GM18502 (cell line): Measurements from ENCODE around the gene MINDY4.

ENCODE experiments used
- ATAC-seq: cut with Tn5 transposase; IDR thresholded peaks from one replicate; pipeline ENCODE4 v1.9.1; 2021; ENCODE audit warnings: mild to moderate bottlenecking; ENCODE audit not compliant: unreplicated experiment, poor library complexity

The MINDY4 gene

GRCh38 chr7:30894866-30895605 lies 123.8 kb downstream of the MINDY4 start:
- ATAC-seq: no peak

- ATAC-seq: no peak
Measured at GRCh38 chr7:30896036-30896435, 124.8 kb downstream of the MINDY4 start.

- ATAC-seq: no peak
Measured at GRCh38 chr7:30896783-30897637, 125.8 kb downstream of the MINDY4 start.

GRCh38 chr7:30897770-30898169 lies 126.6 kb downstream of the MINDY4 start:
- ATAC-seq: no peak

GRCh38 chr7:30898411-30898810 lies 127.2 kb downstream of the MINDY4 start:
- no peak for ATAC-seq

- ATAC-seq: no peak
Measured at GRCh38 chr7:30899066-30899465, 127.8 kb downstream of the MINDY4 start.

GRCh38 chr7:30899630-30900029 lies 128.4 kb downstream of the MINDY4 start:
- ATAC-seq: no peak

- ATAC-seq: no peak
Measured at GRCh38 chr7:30900053-30900452, 128.8 kb downstream of the MINDY4 start.

GRCh38 chr7:30900803-30901362 lies 129.7 kb downstream of the MINDY4 start:
- ATAC-seq: no peak

- ATAC-seq: no peak
Measured at GRCh38 chr7:30901856-30902255, 130.6 kb downstream of the MINDY4 start.

GRCh38 chr7:30902466-30902865 lies 131.2 kb downstream of the MINDY4 start:
- ATAC-seq: no peak

- ATAC-seq: no peak
Measured at GRCh38 chr7:30903146-30903545, 131.9 kb downstream of the MINDY4 start.

- no peak for ATAC-seq
Measured at GRCh38 chr7:30904561-30904960, 133.3 kb downstream of the MINDY4 start.

GRCh38 chr7:30905078-30906012 lies 134.1 kb downstream of the MINDY4 start:
- no peak for ATAC-seq

GRCh38 chr7:30906014-30906413 lies 134.8 kb downstream of the MINDY4 start:
- ATAC-seq: no peak

GRCh38 chr7:30906515-30907240 lies 135.5 kb downstream of the MINDY4 start:
- no peak for ATAC-seq

GRCh38 chr7:30907527-30908267 lies 136.5 kb downstream of the MINDY4 start:
- ATAC-seq: no peak

- ATAC-seq: no peak
Measured at GRCh38 chr7:30908681-30909080, 137.5 kb downstream of the MINDY4 start.

- ATAC-seq: no peak
Measured at GRCh38 chr7:30909431-30909830, 138.2 kb downstream of the MINDY4 start.
